ENCODE measurements around the gene PPARG.

Gene PPARG

GRCh38 chr3:12313519-12313918, 24.6 kb downstream of the PPARG start:
- no peak for DNase-seq

DNA sequence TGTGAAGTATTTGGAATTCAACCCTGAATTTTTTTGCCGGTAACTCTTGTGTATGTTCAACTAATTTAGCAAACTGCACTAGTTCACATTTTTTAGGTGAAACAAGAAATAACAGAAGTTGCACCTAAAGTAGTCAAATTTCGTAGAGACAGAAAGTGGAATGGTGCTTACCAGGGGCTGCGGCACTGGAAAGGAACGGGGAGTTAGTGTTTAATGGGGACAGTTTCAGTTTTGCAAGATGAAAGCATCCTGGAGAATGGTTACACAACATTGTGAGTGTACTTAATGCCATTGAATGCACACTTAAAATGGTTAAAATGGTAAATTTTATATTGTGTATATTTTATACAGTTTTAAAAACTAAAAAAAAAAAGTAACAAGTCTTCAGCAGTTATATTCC, 27.4 kb downstream of the PPARG start:
- no peak for DNase-seq

DNA sequence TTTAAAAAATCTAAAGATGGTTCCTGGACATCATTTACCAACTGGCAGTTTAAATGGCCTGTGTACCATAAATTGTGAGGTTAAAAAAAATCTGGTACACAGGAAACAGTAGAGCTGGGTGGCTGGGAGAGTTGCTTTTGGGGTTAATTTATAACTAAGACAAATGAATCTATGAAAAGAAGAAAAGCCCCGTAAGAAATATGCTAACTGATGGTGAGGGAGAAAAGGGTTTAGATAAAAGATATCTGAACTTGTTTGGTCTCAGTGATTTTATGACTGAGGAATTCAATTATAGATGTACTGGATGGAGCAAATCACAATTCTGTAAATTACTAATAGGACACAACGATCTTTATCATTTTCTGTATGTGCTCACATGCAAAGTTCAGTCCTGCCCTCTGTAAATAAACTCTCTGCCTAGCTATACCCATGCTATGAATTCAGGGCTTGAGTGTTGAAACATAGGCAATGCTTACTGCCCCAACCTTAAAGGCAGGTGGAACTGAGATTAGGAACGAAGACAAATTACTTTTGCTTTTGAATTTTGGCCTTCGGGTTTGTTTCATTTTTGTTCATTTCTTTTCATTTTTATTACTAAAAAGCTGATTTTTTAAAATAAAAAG, 28.0 kb downstream of the PPARG start:
- no peak for DNase-seq

GRCh38 chr3:12317914-12318313, 29.0 kb downstream of the PPARG start:
- peak in 1 of 2 donors; percentile 37 for DNase-seq

DNA sequence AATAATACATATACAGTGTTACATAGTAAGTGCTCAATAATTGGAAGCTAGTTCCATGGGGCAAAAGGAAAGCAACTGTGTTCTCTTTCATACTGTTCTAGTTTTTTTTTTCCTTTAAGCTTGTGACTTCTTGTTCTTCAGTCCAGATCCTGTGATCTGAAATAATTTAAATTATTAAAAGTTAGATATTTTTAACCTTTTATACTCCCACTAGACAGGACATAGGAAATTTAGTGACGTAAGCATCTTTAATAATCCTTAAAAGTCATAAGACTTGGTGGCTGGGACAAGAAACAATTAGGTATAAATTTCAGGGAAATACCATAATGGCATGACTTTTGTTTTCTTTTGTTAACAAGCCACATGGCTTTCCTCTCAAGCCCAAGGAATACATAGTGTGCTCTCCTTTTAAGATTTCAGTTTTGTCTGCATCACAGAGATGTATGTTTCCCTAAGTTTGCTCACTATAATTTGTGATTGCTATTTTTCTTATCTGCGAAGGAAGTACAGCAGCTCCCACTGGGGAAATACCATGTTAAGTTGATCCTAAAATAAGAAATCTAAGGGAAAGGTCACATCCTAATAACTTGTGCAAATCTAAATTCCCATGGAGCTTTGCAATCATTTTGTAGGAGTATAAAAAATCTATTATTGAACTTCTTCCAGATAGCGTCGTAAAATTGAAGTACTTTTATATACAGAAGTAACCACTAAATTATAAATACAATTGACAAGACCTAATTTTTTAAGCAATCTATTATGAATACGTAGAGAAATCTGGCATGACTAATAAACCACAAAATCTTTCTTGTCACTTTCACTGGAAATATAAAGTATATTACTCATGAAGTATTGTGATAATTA, 30.1 kb downstream of the PPARG start:
- peak; percentile 36 to 51 for DNase-seq

- DNase-seq: peak; percentile 43 to 72
Measured at GRCh38 chr3:12321015-12321414, 32.1 kb downstream of the PPARG start.

DNA sequence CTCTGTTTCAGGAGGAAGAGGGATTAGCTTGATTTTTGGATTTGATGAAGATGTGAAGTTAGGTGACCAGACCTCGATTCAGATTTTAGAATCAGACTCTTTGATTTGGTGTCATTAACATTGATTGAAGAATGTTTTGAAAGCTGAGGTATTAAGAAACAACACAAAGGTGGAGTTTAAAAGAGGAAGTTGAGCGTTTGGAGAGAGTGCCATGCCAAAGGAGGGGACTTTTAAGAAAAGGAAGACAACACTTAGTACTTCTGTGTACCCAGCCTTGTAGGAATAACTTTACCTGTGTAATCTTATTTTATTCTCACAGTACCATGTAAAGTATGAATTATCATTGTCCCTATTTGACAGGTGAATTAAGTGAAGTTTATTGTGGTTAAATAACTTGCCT, 34.4 kb downstream of the PPARG start:
- peak; percentile 48 to 50 for DNase-seq

GRCh38 chr3:12325586-12326515, 37.0 kb downstream of the PPARG start:
- DNase-seq: peak; percentile 64 to 93

DNA sequence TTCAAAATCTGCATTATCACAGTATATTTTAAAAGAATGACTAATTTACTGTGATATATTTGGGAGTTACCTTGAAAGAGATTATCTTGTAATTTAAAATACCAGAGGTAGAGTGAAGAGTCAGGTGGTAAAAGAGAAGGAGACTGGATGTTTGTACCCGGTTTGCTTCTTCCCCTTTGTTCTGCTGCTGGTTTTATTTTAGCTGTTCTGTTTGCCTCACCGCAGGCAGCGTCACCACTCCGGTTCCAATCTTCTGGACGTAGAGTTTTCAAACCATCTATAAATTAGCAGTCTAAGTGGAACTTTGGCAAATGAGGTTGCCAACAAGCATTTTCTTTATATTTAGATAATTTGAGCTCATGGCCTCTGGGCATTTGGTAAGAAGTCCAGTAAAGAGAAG, 38.2 kb downstream of the PPARG start:
- peak; percentile 31 to 51 for DNase-seq

GRCh38 chr3:12328132-12328836, 39.4 kb downstream of the PPARG start:
- DNase-seq: peak; percentile 56 to 60

GRCh38 chr3:12328837-12329462, 40.1 kb downstream of the PPARG start:
- DNase-seq: no peak

GRCh38 chr3:12334786-12335185, 45.9 kb downstream of the PPARG start:
- no peak for DNase-seq

GRCh38 chr3:12335421-12335820, 46.6 kb downstream of the PPARG start:
- no peak for DNase-seq

GRCh38 chr3:12336099-12336498, 47.2 kb downstream of the PPARG start:
- DNase-seq: peak; percentile 52 to 69

GRCh38 chr3:12338595-12339546, 50.0 kb downstream of the PPARG start:
- DNase-seq: no peak

GRCh38 chr3:12339701-12340480, 51.0 kb downstream of the PPARG start:
- no peak for DNase-seq

DNA sequence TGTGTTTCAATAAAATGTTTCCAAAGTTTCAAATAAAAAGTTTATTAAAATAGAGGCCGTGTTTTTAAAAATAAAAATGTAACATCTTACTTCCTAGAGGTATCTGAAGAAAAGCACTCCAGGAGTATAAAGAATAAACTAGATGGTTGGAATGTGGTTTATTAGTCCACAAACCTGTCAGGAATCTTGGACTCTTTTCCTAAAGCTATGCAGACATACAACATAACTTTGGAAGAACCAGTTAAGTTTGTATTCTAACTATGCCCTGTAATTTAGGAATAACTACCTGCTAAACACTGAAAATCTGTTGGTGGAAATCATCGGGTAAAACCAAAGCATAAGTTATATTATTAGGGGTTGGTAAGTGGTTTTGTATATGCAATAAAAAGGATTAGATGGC, 51.6 kb downstream of the PPARG start:
- DNase-seq: no peak

DNA sequence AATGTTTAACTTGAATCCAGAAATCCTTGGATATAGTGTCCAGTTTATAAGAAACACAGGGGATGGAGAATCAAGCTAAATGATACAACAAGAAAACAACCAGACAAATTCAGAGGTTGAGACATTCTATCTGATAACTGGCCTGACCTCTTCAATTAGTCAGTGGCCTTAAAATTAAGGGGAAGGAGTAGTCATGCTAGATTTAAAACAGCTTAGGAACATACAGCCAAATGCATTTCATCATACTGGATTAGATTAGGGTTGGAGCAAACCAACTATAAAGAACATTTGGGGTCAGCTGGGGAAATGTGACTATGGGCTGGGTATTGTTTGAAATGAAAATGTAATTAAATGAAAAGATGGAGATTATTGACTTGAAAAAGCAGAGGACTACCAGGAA, 53.3 kb downstream of the PPARG start:
- DNase-seq: peak; percentile 26 to 42

DNA sequence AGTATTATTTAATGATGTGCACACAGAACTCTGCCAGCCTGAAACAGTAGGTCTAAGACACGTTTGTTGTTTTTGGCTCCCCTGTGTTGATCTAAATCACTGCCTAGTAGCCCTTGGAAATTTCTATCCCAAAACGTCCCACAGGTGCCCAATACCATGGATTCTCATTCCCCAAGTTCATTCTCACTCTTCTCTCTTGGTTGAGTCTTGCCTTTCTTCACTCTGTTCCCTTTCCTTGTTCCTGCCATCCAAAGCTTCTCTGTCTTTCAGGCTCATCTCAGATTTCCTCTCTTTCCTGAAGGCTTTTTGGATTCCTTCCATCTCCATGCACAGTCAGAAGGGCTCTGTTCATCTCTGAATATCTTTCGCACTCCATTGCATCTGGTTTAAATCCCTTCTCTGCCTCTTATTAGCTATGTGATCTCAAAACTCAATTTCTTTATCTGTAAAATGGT, 54.2 kb downstream of the PPARG start:
- DNase-seq: no peak

GRCh38 chr3:12345141-12345561, 56.3 kb downstream of the PPARG start:
- peak; percentile 30 to 45 for DNase-seq
